C4-2B (cell line): ENCODE measurements around the gene JARID2.

Source experiments
- CTCF ChIP-seq: fragments of 450-650 bp; conservative IDR thresholded peaks from 2 replicates; pipeline ENCODE4 v1.5.1; 2017; ENCODE audit warnings: mild to moderate bottlenecking
- ZFX ChIP-seq: fragments of 450-650 bp; IDR thresholded peaks from 2 replicates; pipeline ENCODE4 v1.6.1; 2017

- TF ChIP-seq CTCF (no peak), ZFX (no peak)
These were observed 278.1 kb downstream of the JARID2 start for GRCh38 chr6:15523679-15524630.
